OCI-LY1 (cell line): ENCODE data around the gene ZNF43.
"Not testable (repeated sequence)": the region's sequence is repeated elsewhere in the genome, so short reads cannot be mapped to it uniquely, and the experiment has no call there.

Experiments
- H2AFZ ChIP-seq: fragments of 200-600 bp; sonication (generic), shearing (Covaris generic); 2 replicates; pipeline ENCODE4 v1.6.0; 2014; ENCODE audit warnings: antibody characterized with exemption, mild to moderate bottlenecking, low read length
- H3F3A ChIP-seq: fragments of 200-600 bp; sonication (generic), shearing (Covaris generic); 2 replicates; pipeline ENCODE4 v1.6.0; 2014; ENCODE audit warnings: mild to moderate bottlenecking, antibody characterized with exemption, low read length, moderate library complexity; ENCODE audit not compliant: insufficient read depth
- H3K27ac ChIP-seq: fragments of 200-600 bp; sonication (generic); 2 replicates; pipeline ENCODE4 v1.5.1; 2014; ENCODE audit warnings: low read length, mixed run types, mild to moderate bottlenecking, low read depth; ENCODE audit not compliant: poor library complexity, severe bottlenecking
- H3K27me3 ChIP-seq: fragments of 200-600 bp; sonication (generic); 2 replicates; pipeline ENCODE4 v1.6.0; 2014; ENCODE audit warnings: antibody characterized with exemption, mild to moderate bottlenecking, low read length, moderate library complexity; ENCODE audit not compliant: insufficient read depth
- H3K36me3 ChIP-seq: fragments of 200-600 bp; sonication (generic); 2 replicates; pipeline ENCODE4 v1.6.1; 2014; ENCODE audit warnings: mild to moderate bottlenecking, antibody characterized with exemption, low read length, moderate library complexity, mixed read lengths; ENCODE audit not compliant: insufficient read depth
- H3K4me1 ChIP-seq: fragments of 200-600 bp; sonication (generic); 2 replicates; pipeline ENCODE4 v1.5.1; 2014; ENCODE audit warnings: mild to moderate bottlenecking, low read length, moderate library complexity; ENCODE audit not compliant: insufficient read depth, severe bottlenecking
- H3K4me2 ChIP-seq: fragments of 200-600 bp; sonication (generic), shearing (Covaris generic); 2 replicates; pipeline ENCODE4 v1.6.1; 2014; ENCODE audit warnings: low read length
- H3K4me3 ChIP-seq: fragments of 200-600 bp; sonication (generic); 2 replicates; pipeline ENCODE4 v1.5.1; 2014; ENCODE audit warnings: low read length, low read depth, mild to moderate bottlenecking, mixed read lengths; ENCODE audit not compliant: poor library complexity, severe bottlenecking
- H3K79me2 ChIP-seq: fragments of 200-600 bp; shearing (Covaris generic); 2 replicates; pipeline ENCODE4 v1.6.1; 2016; ENCODE audit warnings: mixed run types, low read length, mixed read lengths; ENCODE audit not compliant: insufficient read depth
- H3K9ac ChIP-seq: fragments of 200-600 bp; sonication (generic), shearing (Covaris generic); 2 replicates; pipeline ENCODE4 v1.6.1; 2014; ENCODE audit warnings: mild to moderate bottlenecking, low read length, mixed read lengths
- H3K9me2 ChIP-seq: fragments of 200-600 bp; sonication (generic), shearing (Covaris generic); 2 replicates; pipeline ENCODE4 v1.6.1; 2014; ENCODE audit warnings: low read depth, mild to moderate bottlenecking, low read length, mixed read lengths
- H3K9me3 ChIP-seq: fragments of 200-600 bp; shearing (Covaris generic); 2 replicates; pipeline ENCODE4 v1.6.1; 2014; ENCODE audit warnings: low read length, mixed read lengths
- H4K20me1 ChIP-seq: fragments of 200-600 bp; sonication (generic), shearing (Covaris generic); 2 replicates; pipeline ENCODE4 v1.6.0; 2016; ENCODE audit warnings: mild to moderate bottlenecking, low read length; ENCODE audit not compliant: insufficient read depth
- CTCF ChIP-seq: fragments of 200-600 bp; sonication (generic), shearing (Covaris generic); IDR thresholded peaks from 2 replicates; pipeline ENCODE4 v1.5.1; 2017; ENCODE audit warnings: mild to moderate bottlenecking, antibody characterized with exemption, low read length, moderate library complexity, mixed read lengths
- EZH2 ChIP-seq: fragments of 200-600 bp; sonication (generic), shearing (Covaris generic); IDR thresholded peaks from 2 replicates; pipeline ENCODE4 v1.8.0; 2017; ENCODE audit warnings: borderline replicate concordance, mixed run types, mild to moderate bottlenecking, antibody characterized with exemption, low read length, moderate library complexity, mixed read lengths

ZNF43 gene

DNA sequence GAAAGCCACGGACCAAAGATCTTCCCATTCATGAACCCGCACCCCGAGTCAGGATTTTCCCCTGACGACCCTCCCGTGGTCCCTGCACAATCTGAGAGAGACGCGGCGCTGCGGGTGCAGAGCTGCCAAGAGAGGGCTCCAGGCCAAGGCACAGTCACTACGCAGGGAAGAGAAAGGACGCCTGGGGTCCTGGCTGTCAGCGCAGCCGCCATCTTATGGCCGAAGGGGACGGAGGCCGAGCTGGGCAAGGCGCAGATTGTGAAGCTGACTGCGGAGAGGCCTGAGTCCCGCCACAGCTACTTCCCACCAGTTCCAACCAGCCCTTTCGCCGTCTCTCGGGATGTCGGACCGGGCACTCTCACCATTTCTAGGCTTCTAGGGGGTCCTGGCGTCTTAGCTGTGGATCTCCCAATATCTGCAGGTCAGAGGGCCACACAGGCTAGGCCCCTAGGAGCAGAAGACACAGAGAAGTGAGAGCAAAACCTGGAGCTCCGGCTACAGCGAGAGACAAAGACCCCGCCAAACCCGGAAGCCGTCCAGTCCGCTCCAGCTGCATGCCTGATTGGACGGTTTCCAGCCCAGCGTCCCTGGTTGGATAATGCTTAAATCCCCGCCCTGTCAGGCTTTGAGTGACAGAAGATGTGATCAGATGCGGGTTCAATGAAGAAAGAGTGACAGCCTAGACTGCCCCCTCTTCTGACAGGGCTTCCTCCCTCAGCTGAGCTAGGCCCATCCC is 68.7 kb downstream of the ZNF43 start, which contains the start of gene ZNF100:
Gene ZNF100 (minus strand): TSS at position 515 of the 736 bp plus-strand sequence. CDS start 150 bp downstream, at position 365.
- Histone ChIP-seq H3K9me2 (no peaks in the 10 kb centered on the region), H3K36me3 (peaks cover 42% of the 10 kb centered on the region), H2AFZ (0 out of 2 replicates have a peak within 1 kb of the TSS, but pooled peaks have one; percentile 38), H4K20me1 (no peaks in the 10 kb centered on the region), H3F3A (no peaks in the 10 kb centered on the region), H3K9ac (peak within 1 kb of the TSS; percentile 83), H3K4me2 (peak within 1 kb of the TSS; percentile 63), H3K4me1 (peaks cover 9% of the 10 kb centered on the region), H3K9me3 (peaks cover 11% of the 10 kb centered on the region), H3K27ac (peak within 1 kb of the TSS; percentile 78), H3K4me3 (peak within 1 kb of the TSS; percentile 88), H3K79me2 (peaks cover 16% of the 10 kb centered on the region), H3K27me3 (no peaks in the 10 kb centered on the region)
- TF ChIP-seq CTCF = peak; percentile 13; the same call in 1 of the 2 replicates
- TF ChIP-seq EZH2 = no peak

- Histone ChIP-seq H3K4me2 (peak overlapping the region; percentile 63), H3K9me3 (peaks cover 12% of the 10 kb centered on the region), H3K36me3 (peaks cover 47% of the 10 kb centered on the region), H3K4me3 (peak overlapping the region; percentile 88), H3K79me2 (peaks cover 16% of the 10 kb centered on the region), H3K9ac (peak overlapping the region; percentile 83), H3K27ac (peak overlapping the region; percentile 78)
- not testable (repeated sequence) for H3K9me2 ChIP-seq, H2AFZ ChIP-seq, H3K4me1 ChIP-seq, H3F3A ChIP-seq, H3K27me3 ChIP-seq, H4K20me1 ChIP-seq
These were observed 69.3 kb downstream of the ZNF43 start for GRCh38 chr19:21766705-21767064.

- TF ChIP-seq EZH2 (no peak), CTCF (no peak)
- Histone ChIP-seq H2AFZ (no peak overlapping the region), H3K4me1 (peaks cover 9% of the 10 kb centered on the region), H4K20me1 (no peaks in the 10 kb centered on the region), H3K36me3 (peaks cover 63% of the 10 kb centered on the region), H3K27me3 (no peaks in the 10 kb centered on the region), H3K9me2 (no peaks in the 10 kb centered on the region), H3K79me2 (peaks cover 16% of the 10 kb centered on the region), H3K4me2 (no peak overlapping the region), H3K9ac (no peak overlapping the region), H3F3A (no peaks in the 10 kb centered on the region), H3K4me3 (no peak overlapping the region), H3K9me3 (peaks cover 18% of the 10 kb centered on the region), H3K27ac (no peak overlapping the region)
These were observed 70.8 kb downstream of the ZNF43 start for GRCh38 chr19:21765151-21765550.

DNA sequence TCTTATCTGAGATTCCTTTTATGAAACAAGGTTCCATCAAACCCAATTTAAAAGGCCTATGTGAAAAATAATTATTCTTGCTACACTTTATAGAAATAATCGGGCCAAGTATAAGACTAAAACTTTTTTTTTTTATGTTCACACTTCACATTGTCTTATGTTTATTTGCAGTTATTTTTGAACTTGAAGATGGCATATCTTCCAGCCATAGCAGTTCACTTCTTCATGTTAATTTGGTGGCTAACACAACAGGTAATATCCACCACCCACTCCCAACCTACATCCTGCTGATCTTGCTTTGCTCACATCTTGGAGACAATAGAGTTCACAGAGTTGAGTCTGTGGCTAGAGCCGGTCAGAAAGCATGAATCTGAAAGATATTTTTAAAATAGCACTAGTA is 74.4 kb downstream of the ZNF43 start:
- Histone ChIP-seq H3K79me2 (peaks cover 11% of the 10 kb centered on the region), H3K36me3 (peaks cover 99% of the 10 kb centered on the region), H3K9me3 (peaks cover 37% of the 10 kb centered on the region)
- not testable (repeated sequence) for H4K20me1 ChIP-seq, H3K4me1 ChIP-seq, H3K27me3 ChIP-seq, H3K9ac ChIP-seq, H3K4me2 ChIP-seq, H2AFZ ChIP-seq, H3K27ac ChIP-seq, H3K4me3 ChIP-seq, H3K9me2 ChIP-seq, H3F3A ChIP-seq
